Raji (cell line): ENCODE measurements around the gene FAM181B.

Experiments
- POLR2A ChIP-seq: IDR thresholded peaks from 2 replicates; pipeline ENCODE4 v1.6.1; 2011; ENCODE audit warnings: low read depth, low read length, control low read depth; ENCODE audit not compliant: insufficient read depth

FAM181B gene

GRCh38 chr11:82733444-82734119 lies at the start of gene FAM181B:
Gene FAM181B, minus strand, starts transcription at chr11:82733864. Its CDS starts 135 bp downstream, at chr11:82733729.
- no peak for TF ChIP-seq POLR2A

GRCh38 chr11:82782825-82783374 lies 49.2 kb upstream of the FAM181B start:
- TF ChIP-seq POLR2A: no peak

DNA sequence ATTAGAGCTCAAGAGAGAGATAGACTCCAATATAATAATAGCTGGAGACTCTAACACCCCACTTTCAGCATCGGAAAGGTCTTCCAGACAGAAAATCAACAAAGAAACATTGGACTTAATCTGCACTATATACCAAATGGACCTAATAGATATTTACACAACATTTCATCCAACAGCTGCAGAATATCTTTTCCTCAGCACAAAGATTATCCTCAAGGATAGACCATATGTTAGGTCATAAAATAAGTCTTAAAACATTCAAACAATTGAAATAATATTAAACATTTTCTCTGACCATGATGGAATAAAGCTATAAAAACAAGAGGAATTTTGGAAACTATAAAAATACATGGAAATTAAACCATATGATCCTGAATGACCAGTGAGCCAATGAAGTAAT lies 45.1 kb upstream of the FAM181B start:
- no peak for TF ChIP-seq POLR2A

DNA sequence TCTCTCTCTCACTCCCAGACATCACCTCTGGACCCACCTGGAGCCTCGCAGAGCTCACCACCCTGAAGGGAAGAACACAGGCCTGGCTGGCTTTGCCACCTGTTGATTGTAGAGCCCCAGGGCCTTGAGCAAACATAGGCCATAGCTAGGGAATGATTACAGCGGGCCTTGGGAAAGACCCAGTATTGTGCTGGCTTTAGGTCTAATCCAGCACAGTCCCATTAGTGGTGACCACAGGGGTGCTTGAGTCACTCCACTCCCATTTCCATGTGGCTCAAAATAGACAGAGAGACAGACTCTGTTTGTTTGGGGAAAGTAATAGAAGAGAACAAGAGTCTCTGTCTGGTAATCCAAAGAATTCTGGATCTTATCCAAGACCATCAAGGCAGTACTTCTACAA lies 42.7 kb upstream of the FAM181B start:
- TF ChIP-seq POLR2A: no peak

GRCh38 chr11:82775736-82776346 lies 42.2 kb upstream of the FAM181B start:
- no peak for TF ChIP-seq POLR2A

DNA sequence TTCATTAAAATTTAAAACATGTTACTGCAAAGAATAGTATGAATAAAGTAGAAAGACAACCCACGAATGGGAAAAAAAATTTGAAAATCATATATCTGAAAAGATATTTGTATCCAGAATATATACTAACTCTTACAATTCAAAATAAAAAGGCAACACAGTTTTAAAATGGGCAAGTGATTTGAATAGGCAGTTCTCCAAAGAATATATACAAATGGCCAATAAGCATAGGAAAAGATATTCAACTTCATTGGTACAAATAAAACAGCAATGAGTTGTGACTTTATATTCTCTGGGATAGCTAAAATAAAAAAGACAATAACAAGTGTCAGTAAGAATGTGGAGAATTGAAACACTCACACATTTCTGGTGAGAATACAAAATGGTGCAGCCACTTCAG lies 41.6 kb upstream of the FAM181B start:
- TF ChIP-seq POLR2A: no peak

GRCh38 chr11:82771781-82772180 lies 38.1 kb upstream of the FAM181B start:
- no peak for TF ChIP-seq POLR2A

DNA sequence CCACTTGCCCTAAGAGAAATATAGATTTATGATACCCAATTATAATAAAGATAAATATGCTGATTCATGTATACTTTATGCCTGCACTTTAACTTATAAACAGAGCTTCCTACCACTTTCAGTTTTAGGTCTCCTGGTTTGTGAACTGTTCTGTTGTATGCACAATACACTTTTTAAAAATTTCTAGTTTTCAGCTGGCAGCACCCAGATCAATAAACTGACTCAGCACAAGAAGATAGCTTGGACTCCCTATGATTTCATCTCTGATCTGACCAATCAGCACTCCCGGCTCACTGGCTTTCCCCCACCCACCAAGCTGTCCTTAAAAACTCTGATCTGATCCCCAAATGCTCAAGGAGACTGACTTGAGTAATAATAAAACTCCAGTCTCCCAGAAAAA lies 33.5 kb upstream of the FAM181B start:
- no peak for TF ChIP-seq POLR2A

- TF ChIP-seq POLR2A: no peak
Observed at GRCh38 chr11:82765466-82766034, 31.9 kb upstream of the FAM181B start.

DNA sequence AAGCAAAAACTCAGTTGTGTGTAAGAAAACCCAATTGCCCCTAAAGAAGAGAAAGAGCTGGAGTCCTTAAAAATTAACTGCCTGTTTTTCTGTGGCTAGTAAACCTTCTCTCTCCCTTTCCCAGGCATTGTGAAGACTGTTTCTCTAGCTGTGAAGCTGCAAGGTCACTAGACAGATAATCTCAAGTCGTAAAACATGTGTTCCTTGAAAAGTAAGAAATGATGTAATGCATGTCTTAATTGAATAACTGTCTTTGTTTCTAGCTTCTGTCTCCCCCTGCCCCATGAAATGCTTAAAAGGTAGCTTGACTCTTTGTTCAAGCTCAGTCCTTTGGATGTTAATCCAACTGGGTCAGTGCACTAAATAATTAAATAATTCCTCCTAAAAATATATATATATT lies 29.5 kb upstream of the FAM181B start:
- no peak for TF ChIP-seq POLR2A

GRCh38 chr11:82759649-82760048 lies 26.0 kb upstream of the FAM181B start:
- no peak for TF ChIP-seq POLR2A

DNA sequence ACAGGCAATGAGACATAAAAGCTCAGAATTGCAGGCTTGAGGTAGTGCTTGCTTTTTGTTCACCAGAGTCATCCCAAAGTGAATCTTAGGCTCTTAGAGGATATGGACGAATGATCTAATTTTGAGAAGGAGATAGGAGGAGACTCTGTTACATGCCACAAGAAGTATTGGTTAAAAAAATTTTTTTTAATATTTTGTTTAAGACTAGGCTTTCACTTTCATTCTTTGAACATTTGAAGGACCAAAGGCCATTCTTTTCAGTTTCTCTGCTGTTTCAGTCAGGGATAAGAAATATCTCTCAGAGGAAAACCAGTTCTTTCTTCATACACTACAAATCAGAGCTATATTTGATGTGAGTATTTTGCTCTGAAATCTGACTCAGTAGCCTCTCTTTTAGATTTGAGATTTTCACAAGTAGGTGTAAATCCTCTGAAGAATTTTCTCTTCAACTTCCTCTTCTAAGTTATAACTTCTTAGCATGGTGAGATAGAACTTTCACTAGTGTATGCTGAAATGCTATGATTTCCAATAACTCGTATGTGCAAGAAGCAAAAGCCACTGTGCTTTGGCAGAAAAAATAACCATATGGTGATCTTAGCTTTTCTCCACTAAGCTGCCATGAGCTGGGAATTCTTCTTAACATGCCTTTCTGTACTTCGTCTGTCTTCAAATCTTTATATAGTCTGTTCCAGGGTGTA lies 24.1 kb upstream of the FAM181B start:
- TF ChIP-seq POLR2A: no peak

DNA sequence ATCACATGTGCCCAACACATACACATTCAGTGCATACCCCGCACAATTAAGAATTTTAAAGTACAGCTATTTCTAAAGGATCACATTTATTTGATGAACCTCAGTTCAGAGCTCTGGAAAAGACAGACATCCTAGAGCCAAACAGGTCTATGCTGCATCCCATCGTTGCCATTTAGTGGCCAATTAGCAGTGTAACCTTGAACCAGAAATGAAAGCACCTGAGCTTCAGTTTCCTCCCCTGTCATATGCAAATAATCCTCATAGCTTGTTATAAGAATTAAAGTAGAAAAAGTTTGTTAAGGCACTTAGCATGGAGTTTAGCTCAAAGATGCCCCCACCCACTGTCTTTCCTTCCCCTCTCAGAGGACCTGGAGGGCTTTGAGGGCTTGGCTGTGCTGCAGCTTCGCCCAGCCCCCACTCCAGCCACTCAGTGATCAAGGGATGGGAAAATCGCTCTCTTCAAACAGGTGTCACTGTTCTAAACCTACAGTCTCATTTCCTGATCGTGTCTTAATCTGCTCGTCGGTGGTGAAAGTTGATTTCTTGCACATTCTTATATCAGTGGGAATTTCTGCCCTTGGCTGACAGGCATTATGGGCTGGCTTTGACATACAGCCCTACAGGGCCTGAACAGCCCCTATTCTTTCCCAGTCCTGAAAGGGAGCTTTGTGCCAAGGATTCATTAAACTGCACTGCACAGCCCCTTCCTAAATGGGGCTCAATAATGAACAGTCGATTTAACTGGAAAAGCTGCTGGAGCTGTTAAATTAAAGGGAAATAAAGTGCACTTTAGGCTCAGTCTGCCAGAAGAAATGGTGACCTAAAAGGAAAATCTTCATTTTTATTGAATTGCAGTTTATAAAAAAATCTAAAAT lies 23.3 kb upstream of the FAM181B start:
- no peak for TF ChIP-seq POLR2A

DNA sequence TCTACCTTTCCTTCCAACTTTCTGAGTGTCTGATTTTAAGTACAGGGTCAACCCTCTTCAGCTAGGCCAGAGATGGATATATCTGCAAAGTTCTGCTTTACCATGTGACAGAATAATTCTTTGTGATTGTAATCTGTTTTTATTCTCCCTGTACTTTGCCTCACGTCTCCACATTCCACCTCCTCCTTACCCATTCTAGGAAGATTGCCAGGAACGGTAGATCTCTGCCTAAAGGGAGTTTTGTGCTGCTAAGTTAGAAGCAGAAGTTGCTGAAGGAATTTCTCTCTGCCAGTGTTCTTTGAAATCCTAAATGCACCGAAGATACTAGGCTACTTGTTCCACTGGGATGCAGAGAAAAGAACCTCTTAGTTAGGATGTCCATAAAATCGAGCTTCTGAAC lies 20.7 kb upstream of the FAM181B start:
- no peak for TF ChIP-seq POLR2A

- no peak for TF ChIP-seq POLR2A
Observed at GRCh38 chr11:82753921-82754320, 20.3 kb upstream of the FAM181B start.
